ENCODE results near the gene STPG3.

The STPG3 gene

DNA sequence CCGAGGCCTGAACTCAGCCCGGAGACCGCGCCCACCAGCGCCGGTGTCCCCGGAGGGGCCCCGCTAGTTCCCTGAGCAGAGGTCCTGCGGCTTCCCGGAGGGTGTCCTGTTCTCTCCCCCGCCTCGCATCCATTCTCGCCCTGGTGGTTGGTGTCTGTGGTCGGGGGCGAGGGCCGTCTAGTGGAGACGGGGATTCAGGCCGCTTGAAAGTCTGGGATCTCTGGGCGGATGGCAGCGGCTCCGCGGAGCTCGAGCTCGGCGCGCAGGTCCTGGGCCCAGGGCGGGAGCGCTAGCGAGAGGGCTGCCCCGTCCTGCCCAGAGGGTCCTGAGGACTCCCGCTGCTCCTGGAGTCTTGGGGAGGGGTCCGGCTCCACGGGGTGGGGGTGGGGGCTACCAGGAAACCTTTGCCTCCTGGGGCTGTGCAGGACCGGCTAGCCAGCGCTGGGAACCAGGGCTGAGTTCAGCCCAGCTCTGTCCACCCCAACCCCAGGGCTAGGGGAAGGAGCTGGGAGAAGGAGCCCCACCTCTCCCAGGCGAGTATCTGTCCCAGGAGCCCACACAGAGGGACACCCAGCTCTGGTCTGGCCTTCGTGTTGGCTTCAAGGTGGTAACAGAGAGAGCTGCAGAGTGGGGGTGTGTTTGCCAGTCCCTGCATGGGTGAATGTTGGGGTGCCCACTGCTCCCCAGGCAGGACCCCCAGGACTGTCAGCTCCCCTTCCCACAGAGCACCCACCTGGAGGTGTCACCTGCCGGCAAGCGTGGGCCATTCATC lies 30.4 kb downstream of the STPG3 start:
- Histone ChIP-seq H3K9ac (ENCODE audit: low read length) (no peak overlapping the region), H3K4me1 (ENCODE audit: insufficient read depth, low read length) (peaks cover under 1% of the 10 kb centered on the region), H3K27ac (ENCODE audit: low read depth, low read length) (no peak overlapping the region), H3K36me3 (ENCODE audit: insufficient read depth, low read length) (no peaks in the 10 kb centered on the region), H3K9me3 (ENCODE audit: low read length) (no peaks in the 10 kb centered on the region), H3K27me3 (ENCODE audit: control insufficient read depth in 1 of 2, insufficient read depth in 2 of 2, low read length in 2 of 2) (peaks cover 0 to 46% of the 10 kb centered on the region in 2 donors), H3K4me3 (ENCODE audit: low read depth in 1 of 2, low read length in 2 of 2) (no peak overlapping the region)

DNA sequence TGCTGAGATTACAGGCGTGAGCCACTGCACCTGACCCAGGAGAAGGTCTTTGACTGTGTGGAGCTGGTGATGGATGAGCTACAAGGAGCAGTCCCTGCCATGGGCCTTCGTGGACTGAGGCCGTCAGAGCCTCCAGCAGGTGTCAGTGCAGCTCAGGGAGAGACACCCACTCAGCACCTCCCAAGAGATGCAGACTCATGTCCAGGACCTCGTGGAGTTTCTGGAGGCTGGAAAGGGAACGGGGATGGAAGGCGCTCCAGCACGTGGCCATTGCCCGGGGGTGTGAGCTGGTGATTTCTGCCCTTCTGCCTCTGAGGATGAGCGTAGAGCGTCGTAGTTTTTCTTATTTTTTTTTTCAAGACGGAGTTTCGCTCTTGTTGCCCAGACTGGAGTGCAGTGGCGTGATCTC lies 35.9 kb downstream of the STPG3 start:
- no peaks in the 10 kb centered on the region for H3K4me1 ChIP-seq (ENCODE audit: insufficient read depth, low read length)
- no peak overlapping the region for H3K27ac ChIP-seq (ENCODE audit: low read depth, low read length)
- no peaks in the 10 kb centered on the region for H3K9me3 ChIP-seq (ENCODE audit: low read length)
- H3K4me3 ChIP-seq (ENCODE audit: low read depth in 1 of 2, low read length in 2 of 2), result no peak overlapping the region
- no peaks in the 10 kb centered on the region for H3K36me3 ChIP-seq (ENCODE audit: insufficient read depth, low read length)
- no peak overlapping the region for H3K9ac ChIP-seq (ENCODE audit: low read length)
- H3K27me3 ChIP-seq (ENCODE audit: control insufficient read depth in 1 of 2, insufficient read depth in 2 of 2, low read length in 2 of 2), result peaks cover 0 to under 1% of the 10 kb centered on the region in 2 donors

DNA sequence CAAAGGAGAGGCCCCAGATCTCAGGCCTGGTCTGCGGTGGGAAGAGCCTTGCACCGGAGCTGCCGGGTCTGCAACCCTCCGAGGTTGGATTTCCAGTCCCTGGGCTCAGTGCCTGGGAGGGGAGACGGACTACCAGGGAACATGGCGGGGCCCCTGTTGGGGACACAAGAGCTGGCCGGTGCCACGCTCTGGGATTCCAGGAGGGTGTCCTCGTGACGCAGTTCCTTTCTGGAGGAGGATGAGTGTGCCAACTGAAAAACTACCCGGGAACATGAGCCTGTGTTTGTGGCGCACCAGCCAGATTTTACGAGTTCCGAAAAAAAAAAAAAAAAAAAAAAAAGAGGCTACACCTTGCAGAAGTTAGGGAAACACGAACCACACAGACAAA lies 42.0 kb downstream of the STPG3 start:
- peaks cover 38 to 45% of the 10 kb centered on the region in 2 donors for H3K27me3 ChIP-seq (ENCODE audit: control insufficient read depth in 1 of 2, insufficient read depth in 2 of 2, low read length in 2 of 2)

DNA sequence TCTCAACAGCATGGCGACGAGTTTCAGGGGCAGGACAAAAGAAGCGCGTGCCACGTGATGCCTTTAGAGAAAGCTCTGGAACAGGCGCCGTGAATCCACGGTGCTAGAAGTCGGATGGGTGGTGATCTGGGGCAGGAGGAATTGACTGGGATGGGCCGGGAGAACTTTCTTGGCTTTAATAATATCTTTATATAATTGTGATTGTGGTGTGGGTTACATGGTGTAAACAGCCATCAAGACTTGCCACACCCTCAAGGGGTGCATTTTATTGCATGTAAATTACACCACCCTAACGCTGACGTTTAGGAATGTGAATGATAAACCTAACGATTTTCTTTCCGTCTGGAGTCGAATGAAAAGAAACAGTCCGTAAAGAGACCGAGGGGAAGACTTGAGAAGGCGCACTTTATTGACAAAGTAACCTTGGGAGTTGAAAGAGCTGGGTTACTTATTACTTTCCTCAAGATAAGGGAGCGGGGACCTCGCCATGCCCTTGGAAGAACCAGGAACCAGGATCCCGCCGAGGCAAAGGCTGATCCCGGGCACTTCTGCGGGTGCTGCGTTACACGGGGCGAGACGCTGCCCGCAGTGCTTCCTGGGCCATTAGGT lies 42.5 kb downstream of the STPG3 start:
- no peak overlapping the region for H3K9ac ChIP-seq (ENCODE audit: low read length)
- H3K27me3 ChIP-seq (ENCODE audit: control insufficient read depth in 1 of 2, insufficient read depth in 2 of 2, low read length in 2 of 2), result peaks cover 43 to 50% of the 10 kb centered on the region in 2 donors
- no peaks in the 10 kb centered on the region for H3K36me3 ChIP-seq (ENCODE audit: insufficient read depth, low read length)
- H3K4me1 ChIP-seq (ENCODE audit: insufficient read depth, low read length), result no peaks in the 10 kb centered on the region
- H3K4me3 ChIP-seq (ENCODE audit: low read depth in 1 of 2, low read length in 2 of 2), result no peak overlapping the region
- H3K27ac ChIP-seq (ENCODE audit: low read depth, low read length), result no peak overlapping the region
- peaks cover 10% of the 10 kb centered on the region for H3K9me3 ChIP-seq (ENCODE audit: low read length)

More for the DNA sequence above, 42.0 kb downstream of the STPG3 start:
- Histone ChIP-seq H3K9ac (ENCODE audit: low read length) (no peak overlapping the region), H3K9me3 (ENCODE audit: low read length) (peaks cover 10% of the 10 kb centered on the region), H3K4me1 (ENCODE audit: insufficient read depth, low read length) (no peaks in the 10 kb centered on the region), H3K27ac (ENCODE audit: low read depth, low read length) (no peak overlapping the region), H3K4me3 (ENCODE audit: low read depth in 1 of 2, low read length in 2 of 2) (no peak overlapping the region), H3K36me3 (ENCODE audit: insufficient read depth, low read length) (no peaks in the 10 kb centered on the region)

DNA sequence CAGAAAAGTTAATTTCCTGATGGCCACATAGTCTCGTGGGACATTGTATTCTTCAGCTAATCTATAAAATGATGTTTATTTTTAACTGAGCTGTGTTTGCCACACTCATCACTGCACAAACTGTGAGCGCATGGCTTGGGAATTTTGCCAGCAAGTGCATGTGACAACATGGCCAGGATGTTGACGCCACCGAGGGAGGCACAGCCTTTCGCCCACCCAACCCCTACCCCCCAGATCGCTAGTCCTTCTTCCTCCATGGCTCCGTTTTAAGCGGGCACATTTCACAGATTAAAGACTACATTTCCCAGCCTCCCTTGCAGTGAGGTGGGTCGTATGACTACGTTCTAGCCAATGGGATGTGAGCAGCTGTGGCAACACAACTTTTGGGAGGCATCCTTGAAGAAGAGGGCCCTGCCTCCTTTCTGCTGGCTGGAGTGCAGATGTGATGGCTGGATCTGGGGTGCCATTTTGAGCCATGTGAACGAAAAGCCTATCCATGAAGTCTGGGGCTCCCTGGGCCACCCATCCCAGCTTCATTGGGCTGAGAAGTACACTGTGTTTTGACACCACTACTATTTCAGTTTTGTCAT lies 43.1 kb downstream of the STPG3 start:
- H3K9ac ChIP-seq (ENCODE audit: low read length), result no peak overlapping the region
- peaks cover 10% of the 10 kb centered on the region for H3K9me3 ChIP-seq (ENCODE audit: low read length)
- H3K27ac ChIP-seq (ENCODE audit: low read depth, low read length), result no peak overlapping the region
- H3K27me3 ChIP-seq (ENCODE audit: control insufficient read depth in 1 of 2, insufficient read depth in 2 of 2, low read length in 2 of 2), result peaks cover 49 to 56% of the 10 kb centered on the region in 2 donors
- H3K4me1 ChIP-seq (ENCODE audit: insufficient read depth, low read length), result no peaks in the 10 kb centered on the region
- H3K36me3 ChIP-seq (ENCODE audit: insufficient read depth, low read length), result no peaks in the 10 kb centered on the region
- H3K4me3 ChIP-seq (ENCODE audit: low read depth in 1 of 2, low read length in 2 of 2), result no peak overlapping the region

DNA sequence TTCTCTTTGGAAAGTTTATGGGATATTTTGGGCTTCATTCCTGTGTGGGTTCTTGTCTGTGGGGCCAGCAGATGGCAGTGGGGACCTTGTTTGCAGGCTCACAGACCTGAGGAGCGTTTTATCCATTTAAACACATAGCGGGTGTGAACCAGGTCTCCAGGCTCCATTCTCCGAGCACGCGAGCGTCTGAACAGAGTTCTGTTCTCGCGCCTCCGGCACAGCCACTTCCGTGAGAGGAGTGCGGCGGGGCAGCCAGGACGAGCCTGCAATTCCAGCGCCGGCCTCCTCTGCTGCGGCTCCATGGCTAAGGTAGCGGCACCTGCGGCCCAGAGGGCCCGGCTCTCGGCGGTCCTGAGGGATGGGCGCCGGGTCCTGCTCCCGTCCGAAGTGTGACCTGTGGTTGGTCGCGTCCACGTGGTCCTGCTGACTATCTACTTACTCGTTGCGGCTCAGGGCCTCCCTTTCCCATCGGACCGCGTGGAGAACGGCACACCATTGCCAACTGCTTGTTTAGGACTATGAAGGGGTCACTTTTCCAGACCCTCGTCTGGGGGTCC lies 43.7 kb downstream of the STPG3 start:
- H3K9me3 ChIP-seq (ENCODE audit: low read length), result peaks cover 10% of the 10 kb centered on the region
- H3K4me1 ChIP-seq (ENCODE audit: insufficient read depth, low read length), result no peaks in the 10 kb centered on the region
- no peak overlapping the region for H3K27ac ChIP-seq (ENCODE audit: low read depth, low read length)
- H3K27me3 ChIP-seq (ENCODE audit: control insufficient read depth in 1 of 2, insufficient read depth in 2 of 2, low read length in 2 of 2), result peaks cover 53 to 62% of the 10 kb centered on the region in 2 donors
- no peak overlapping the region for H3K4me3 ChIP-seq (ENCODE audit: low read depth in 1 of 2, low read length in 2 of 2)
- no peaks in the 10 kb centered on the region for H3K36me3 ChIP-seq (ENCODE audit: insufficient read depth, low read length)
- H3K9ac ChIP-seq (ENCODE audit: low read length), result no peak overlapping the region

DNA sequence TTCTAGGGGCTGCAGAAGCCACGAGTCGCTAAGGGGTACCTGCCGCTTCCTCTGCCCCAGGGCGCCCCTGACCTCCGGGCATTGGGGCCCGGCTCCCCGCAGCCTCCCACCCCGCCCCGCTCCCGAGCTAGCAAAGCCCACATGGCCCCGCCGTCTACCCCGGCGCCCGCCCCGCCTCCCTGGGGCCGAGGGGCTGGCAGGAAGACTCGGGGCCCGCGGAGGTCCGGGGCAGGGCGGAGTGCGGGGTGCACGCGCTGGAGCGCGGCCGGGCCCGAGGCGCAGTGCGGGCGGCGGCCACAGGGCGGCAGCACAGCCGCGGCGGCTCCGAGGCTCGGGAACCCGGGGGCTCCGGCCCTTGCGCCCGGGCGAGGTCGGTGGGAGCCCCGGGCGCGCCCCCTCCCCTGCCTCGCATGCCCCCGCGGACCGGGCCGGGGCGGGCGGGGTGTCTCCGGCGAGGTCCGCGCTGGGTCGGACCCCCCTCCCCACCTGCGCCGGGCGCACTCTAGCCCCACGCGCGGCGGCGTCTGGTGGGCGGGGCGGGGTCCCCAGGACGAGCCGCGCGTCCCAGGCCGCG lies 44.2 kb downstream of the STPG3 start:
- Histone ChIP-seq H3K27me3 (ENCODE audit: control insufficient read depth in 1 of 2, insufficient read depth in 2 of 2, low read length in 2 of 2) (peaks cover 59 to 67% of the 10 kb centered on the region in 2 donors), H3K36me3 (ENCODE audit: insufficient read depth, low read length) (no peaks in the 10 kb centered on the region), H3K4me3 (ENCODE audit: low read depth in 1 of 2, low read length in 2 of 2) (no peak overlapping the region), H3K27ac (ENCODE audit: low read depth, low read length) (no peak overlapping the region), H3K9ac (ENCODE audit: low read length) (no peak overlapping the region), H3K9me3 (ENCODE audit: low read length) (peaks cover 10% of the 10 kb centered on the region), H3K4me1 (ENCODE audit: insufficient read depth, low read length) (peaks cover under 1% of the 10 kb centered on the region)

DNA sequence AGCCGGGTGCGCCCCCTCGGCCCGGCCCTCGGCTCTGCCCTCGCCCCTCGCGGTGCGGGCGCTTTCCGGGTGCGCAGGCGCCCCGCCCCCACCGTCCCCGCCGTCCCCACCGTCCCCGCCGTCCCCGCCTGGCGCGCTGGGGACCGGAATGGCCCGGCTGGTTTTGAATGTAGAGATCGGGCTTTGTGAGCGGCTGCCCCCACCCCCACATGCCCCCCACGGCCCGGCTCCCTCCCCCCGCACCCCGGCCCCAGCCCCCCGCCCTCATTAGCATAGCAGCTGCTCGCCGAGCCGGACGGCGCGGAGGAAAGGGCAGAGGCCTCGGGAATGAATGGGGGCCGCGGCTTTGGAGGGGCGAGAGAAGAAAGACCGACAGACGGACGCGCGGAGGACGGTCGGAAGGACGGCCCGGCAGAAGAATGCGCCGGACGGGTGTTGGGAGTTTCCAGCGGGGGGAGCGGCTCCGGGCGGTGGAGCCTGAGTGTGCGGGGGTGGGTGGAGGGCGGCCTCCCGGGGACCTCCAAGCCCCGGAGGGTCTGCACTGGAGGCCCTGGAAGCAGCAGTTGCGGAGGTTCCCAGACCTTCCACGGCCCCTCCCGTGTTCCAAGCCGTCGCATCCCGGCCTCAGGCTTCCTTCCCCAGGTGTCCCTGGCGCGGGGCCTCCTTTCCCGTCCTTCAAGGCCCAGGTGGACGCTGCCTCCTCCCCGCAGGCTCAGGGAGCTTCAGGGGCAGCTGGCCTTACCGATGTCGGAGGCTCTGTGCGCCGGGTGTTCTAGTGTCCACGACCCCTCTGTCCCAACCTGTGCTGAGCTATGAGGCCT lies 45.0 kb downstream of the STPG3 start:
- no peak overlapping the region for H3K9ac ChIP-seq (ENCODE audit: low read length)
- H3K27ac ChIP-seq (ENCODE audit: low read depth, low read length), result no peak overlapping the region
- no peak overlapping the region for H3K4me3 ChIP-seq (ENCODE audit: low read depth in 1 of 2, low read length in 2 of 2)
- H3K9me3 ChIP-seq (ENCODE audit: low read length), result peaks cover 10% of the 10 kb centered on the region
- H3K4me1 ChIP-seq (ENCODE audit: insufficient read depth, low read length), result peaks cover 7% of the 10 kb centered on the region
- H3K36me3 ChIP-seq (ENCODE audit: insufficient read depth, low read length), result no peaks in the 10 kb centered on the region
- peaks cover 65 to 75% of the 10 kb centered on the region in 2 donors for H3K27me3 ChIP-seq (ENCODE audit: control insufficient read depth in 1 of 2, insufficient read depth in 2 of 2, low read length in 2 of 2)

DNA sequence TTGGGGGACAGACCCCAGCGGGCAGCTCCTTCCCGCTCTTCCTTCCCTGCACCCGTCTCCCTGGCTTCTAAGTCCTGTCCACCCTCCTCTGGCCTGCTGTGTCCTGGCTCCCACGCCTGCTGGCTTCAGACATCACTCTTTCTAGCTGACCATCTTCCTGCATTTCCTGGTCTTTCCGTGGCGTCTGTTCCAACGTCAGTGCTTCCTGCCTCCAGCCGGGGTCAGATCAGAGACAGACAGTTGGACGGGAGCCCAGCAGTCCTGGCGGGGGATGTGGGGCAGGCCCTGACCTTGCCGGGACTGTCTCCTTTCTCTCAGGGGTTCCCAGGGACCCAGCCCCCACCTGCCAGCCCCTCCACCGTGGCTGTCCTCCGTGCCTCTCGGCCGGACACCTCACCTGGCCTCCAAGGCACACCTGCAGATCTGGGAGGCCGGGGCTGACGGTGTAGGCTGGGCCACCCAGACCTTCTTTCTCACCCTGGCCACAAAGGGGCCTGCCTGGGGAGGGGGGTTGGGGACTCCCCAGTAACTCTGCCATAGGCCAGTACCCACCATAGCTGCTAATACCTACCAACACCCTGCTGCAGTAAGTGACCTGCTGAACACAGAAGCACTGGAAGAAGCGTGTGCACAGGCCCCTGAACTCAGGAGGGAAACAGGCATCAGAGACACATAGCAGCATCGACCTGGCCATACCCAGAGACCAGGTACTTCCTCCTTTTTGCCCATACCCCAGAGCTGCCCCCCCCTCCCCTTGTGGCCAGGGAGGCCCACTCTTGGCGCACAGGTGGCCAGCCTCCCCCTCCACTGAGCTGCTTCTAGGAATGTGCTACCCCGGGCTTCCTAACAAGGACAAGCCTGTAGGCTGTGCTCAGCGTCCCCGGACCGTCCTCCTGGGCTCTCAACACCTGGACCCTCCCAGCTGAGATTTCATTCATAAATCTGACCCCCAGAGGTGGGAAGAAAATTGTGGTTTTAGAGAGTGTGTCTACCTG lies 45.9 kb downstream of the STPG3 start:
- Histone ChIP-seq H3K36me3 (ENCODE audit: insufficient read depth, low read length) (no peaks in the 10 kb centered on the region), H3K4me3 (ENCODE audit: low read depth in 1 of 2, low read length in 2 of 2) (no peak overlapping the region), H3K9me3 (ENCODE audit: low read length) (peaks cover 10% of the 10 kb centered on the region), H3K27ac (ENCODE audit: low read depth, low read length) (no peak overlapping the region), H3K27me3 (ENCODE audit: control insufficient read depth in 1 of 2, insufficient read depth in 2 of 2, low read length in 2 of 2) (peaks cover 65 to 80% of the 10 kb centered on the region in 2 donors), H3K4me1 (ENCODE audit: insufficient read depth, low read length) (peaks cover 7% of the 10 kb centered on the region), H3K9ac (ENCODE audit: low read length) (no peak overlapping the region)

DNA sequence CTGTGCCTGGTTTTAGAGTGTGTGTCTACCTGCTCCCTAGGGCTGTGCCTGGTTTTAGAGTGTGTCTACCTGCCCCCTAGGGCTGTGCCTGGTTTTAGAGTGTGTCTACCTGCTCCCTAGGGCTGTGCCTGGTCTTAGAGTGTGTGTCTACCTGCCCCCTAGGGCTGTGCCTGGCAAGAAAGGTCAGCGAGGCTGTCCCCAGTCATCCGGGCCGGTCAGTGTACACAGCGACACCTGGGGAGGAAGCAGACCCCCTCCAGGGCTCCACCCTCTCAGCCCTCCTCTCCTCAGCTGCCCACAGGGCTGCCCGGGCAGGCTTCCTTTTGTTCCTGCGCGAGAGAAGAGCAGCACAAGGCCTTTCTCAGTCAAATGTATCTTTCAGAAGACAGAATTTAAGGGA lies 46.9 kb downstream of the STPG3 start:
- Histone ChIP-seq H3K4me1 (ENCODE audit: insufficient read depth, low read length) (peaks cover 7% of the 10 kb centered on the region), H3K27ac (ENCODE audit: low read depth, low read length) (no peak overlapping the region), H3K9me3 (ENCODE audit: low read length) (peaks cover 10% of the 10 kb centered on the region), H3K4me3 (ENCODE audit: low read depth in 1 of 2, low read length in 2 of 2) (no peak overlapping the region), H3K9ac (ENCODE audit: low read length) (no peak overlapping the region), H3K27me3 (ENCODE audit: control insufficient read depth in 1 of 2, insufficient read depth in 2 of 2, low read length in 2 of 2) (peaks cover 65 to 83% of the 10 kb centered on the region in 2 donors), H3K36me3 (ENCODE audit: insufficient read depth, low read length) (no peaks in the 10 kb centered on the region)

Measured in muscle layer of colon (tissue), 2 donors.